B cell (primary cell): ENCODE results near the gene ZFAND6. TPM values are rescaled to one million over a fixed set of nuclear protein-coding genes. Genes with fewer than 3 reads are reported as not detected.

Experiments
- ATAC-seq: fragments of 200-7000 bp; cut with Tn5 transposase; one replicate; pipeline ENCODE4 v1.10.0; 2021; ENCODE audit warnings: low read depth, mild to moderate bottlenecking, moderate number of reproducible peaks, moderate library complexity
- CTCF ChIA-PET: fragments of 350-600 bp; sonication (Branson Sonifier 250); formaldehyde crosslinking; loops from one replicate; lab custom pipeline; 2021; ENCODE audit warnings: antibody characterized with exemption, inconsistent platforms; lab: Charles Lee
- POLR2A ChIA-PET: fragments of 350-600 bp; sonication (Branson Sonifier 250); formaldehyde crosslinking; loops from one replicate; lab custom pipeline; 2021; ENCODE audit warnings: antibody characterized with exemption; lab: Charles Lee
- DNase-seq: peaks from one replicate; pipeline ENCODE4 v3.0.0; 2013
- H2AFZ ChIP-seq: 2 replicates; pipeline ENCODE4 v1.6.1; 2012; ENCODE audit warnings: mild to moderate bottlenecking, low read depth, low read length; ENCODE audit not compliant: insufficient read depth, poor library complexity, severe bottlenecking
- H3K27ac ChIP-seq, 2 donors: 1 replicate in 1 of 2; 2 replicates in 1 of 2; pipeline ENCODE4 v1.5.1; 2012 to 2013; ENCODE audit warnings: low read length in 2 of 2, mild to moderate bottlenecking in 2 of 2, moderate library complexity in 1 of 2
- H3K27me3 ChIP-seq, 4 experiments: fragments of 200-600 bp in 1 of 4; sonication (generic) in 1 of 4; replicated peaks in 1 of 4; 1 replicate in 2 of 4; 2 replicates in 2 of 4; pipeline versions ENCODE4 v1.6.1 to v1.7.0; 2013 to 2016; ENCODE audit warnings: low read length in 3 of 4, mild to moderate bottlenecking in 2 of 4, mixed read lengths in 1 of 4, moderate library complexity in 1 of 4; ENCODE audit not compliant: insufficient read depth in 4 of 4, control insufficient read depth in 3 of 4; ENCODE audit errors: control extremely low read depth in 1 of 4
- H3K36me3 ChIP-seq, 2 experiments: replicated peaks in 1 of 2; 1 replicate in 1 of 2; 2 replicates in 1 of 2; pipeline versions ENCODE4 v1.6.1 to v1.7.1; 2013; ENCODE audit warnings: low read length in 1 of 2; ENCODE audit not compliant: insufficient read depth in 2 of 2, control insufficient read depth in 1 of 2; ENCODE audit errors: control extremely low read depth in 1 of 2, extremely low read depth in 1 of 2
- H3K4me1 ChIP-seq, 2 donors: fragments of 200-600 bp in 1 of 2; sonication (generic) in 1 of 2; 1 replicate in 1 of 2; 2 replicates in 1 of 2; pipeline versions ENCODE4 v1.5.1 to v1.6.1; 2013 to 2017; ENCODE audit warnings: low read length in 2 of 2; ENCODE audit not compliant: control insufficient read depth in 2 of 2, insufficient read depth in 2 of 2
- H3K4me2 ChIP-seq: replicated peaks from 2 replicates; pipeline ENCODE3; 2012; ENCODE audit warnings: mild to moderate bottlenecking, low read depth, low read length; ENCODE audit not compliant: poor library complexity, severe bottlenecking
- H3K4me3 ChIP-seq, 5 experiments: fragments of 200-600 bp in 1 of 5; sonication (generic) in 1 of 5; 1 replicate in 3 of 5; 2 replicates in 2 of 5; pipeline versions ENCODE4 v1.5.1 to v1.7.0; 2011 to 2016; ENCODE audit warnings: low read length in 4 of 5, mild to moderate bottlenecking in 4 of 5, low read depth in 2 of 5, control low read depth in 1 of 5, moderate library complexity in 1 of 5; ENCODE audit not compliant: insufficient read depth in 1 of 5; ENCODE audit errors: control extremely low read depth in 1 of 5, extremely low read depth in 1 of 5
- H3K79me2 ChIP-seq: fragments of 200-600 bp; sonication (generic); one replicate; pipeline ENCODE4 v1.6.0; 2016; ENCODE audit warnings: low read length; ENCODE audit not compliant: control insufficient read depth, insufficient read depth
- H3K9ac ChIP-seq: fragments of 200-600 bp; sonication (generic); 2 replicates; pipeline ENCODE4 v1.6.1; 2017; ENCODE audit warnings: mild to moderate bottlenecking, low read length, moderate library complexity
- H3K9me3 ChIP-seq, 3 donors: one replicate each; pipeline versions ENCODE4 v1.6.1 to v1.7.1; 2013; ENCODE audit warnings: low read length in 2 of 3; ENCODE audit not compliant: control insufficient read depth in 2 of 3, insufficient read depth in 1 of 3; ENCODE audit errors: control extremely low read depth in 1 of 3
- H4K20me1 ChIP-seq: 2 replicates; pipeline ENCODE4 v1.6.0; 2012; ENCODE audit warnings: mild to moderate bottlenecking, low read length; ENCODE audit not compliant: insufficient read depth, control insufficient read depth, poor library complexity, severe bottlenecking
- H3K27ac Mint-ChIP-seq: one replicate; pipeline ENCODE4 v1.8.0; 2021; ENCODE audit warnings: mixed read lengths
- H3K27me3 Mint-ChIP-seq: one replicate; pipeline ENCODE4 v1.8.0; 2021; ENCODE audit warnings: mixed read lengths
- H3K4me1 Mint-ChIP-seq: one replicate; pipeline ENCODE4 v1.8.0; 2021; ENCODE audit warnings: mixed read lengths
- H3K4me3 Mint-ChIP-seq: one replicate; pipeline ENCODE4 v1.8.0; 2021; ENCODE audit warnings: mixed read lengths
- H3K9me3 Mint-ChIP-seq: one replicate; pipeline ENCODE4 v1.8.0; 2022; ENCODE audit warnings: mixed read lengths; ENCODE audit not compliant: insufficient read depth
- EZH2 ChIP-seq: IDR thresholded peaks from 2 replicates; pipeline ENCODE4 v1.6.1; 2012; ENCODE audit warnings: borderline replicate concordance, low read depth, mild to moderate bottlenecking, moderate library complexity, low read length; ENCODE audit not compliant: insufficient read depth, poor library complexity, severe bottlenecking
- WGBS: methylation state at CpG from one replicate; pipeline ENCODE4 v1.1.5; 2013; ENCODE audit warnings: missing lambda C conversion rate; ENCODE audit not compliant: insufficient coverage; 5-methylcytosine and 5-hydroxymethylcytosine counted together
- intact Hi-C: fragments of 100-400 bp; cut with micrococcal nuclease; formaldehyde crosslinking; loops from one replicate; pipeline ENCODE4 v1.10.0; 2022
- polyA plus RNA-seq: library from polyadenylated mRNA; depleted of rRNA; stranded (reverse); fragments of >200 nt; gene quantifications from 2 replicates; pipeline ENCODE4 v1.2.3, GENCODE V29; 2012
- total RNA-seq, 2 donors: library from RNA; stranded (reverse); fragments of 120-200 nt in 1 of 2; gene quantifications; 1 replicate in 1 of 2; 2 replicates in 1 of 2; pipeline versions ENCODE4 v1.2.3 to v1.2.4, GENCODE V29; 2013 to 2022
- TF ChIP-seq, protein P1 (sequence below): fragments of 200-600 bp; IDR thresholded peaks from one replicate; pipeline ENCODE4 v1.8.0; 2022; ENCODE audit warnings: antibody characterized with exemption, mild to moderate bottlenecking

ZFAND6 gene
- total and polyA plus RNA-seq, 2 donors (not counting 1 experiment from before 2014, with no cell fraction given) = 60.6 to 144 TPM

GRCh38 chr15:80172401-80172800 is 112.9 kb downstream of the ZFAND6 start:
- Histone ChIP-seq H3K27me3 (no peaks in the 10 kb centered on the region), H3K79me2 (no peaks in the 10 kb centered on the region), H3K9ac (no peak overlapping the region), H3K36me3 (no peaks in the 10 kb centered on the region), H2AFZ (no peak overlapping the region), H3K4me3 (no peak overlapping the region), H4K20me1 (no peaks in the 10 kb centered on the region), H3K4me2 (no peak overlapping the region), H3K9me3 (no peaks in the 10 kb centered on the region), H3K27ac (no peak overlapping the region), H3K4me1 (no peaks in the 10 kb centered on the region)
- ChIA-PET POLR2A (interaction anchor here (1.2 kb wide), 1 partner anchor 791 kb away, joined by 4 read pairs; no protein-coding TSS in a partner anchor), CTCF (interaction anchor here (0.6 to 9.6 kb wide), 17 partner anchors 10 to 834 kb away, joined by 3 to 183 read pairs (median 4); no protein-coding TSS in a partner anchor)
- intact Hi-C loops = loop anchor here (2.0 kb wide), 1 partner anchor 404 kb away; no protein-coding TSS in a partner anchor
- H3K4me3 Mint-ChIP-seq = no peak overlapping the region
- DNase-seq (no peak), ATAC-seq (no peak)
- H3K4me1 Mint-ChIP-seq = no peaks in the 10 kb centered on the region
- H3K9me3 Mint-ChIP-seq = no peaks in the 10 kb centered on the region
- no peak for TF ChIP-seq EZH2
- TF ChIP-seq, protein P1, sequence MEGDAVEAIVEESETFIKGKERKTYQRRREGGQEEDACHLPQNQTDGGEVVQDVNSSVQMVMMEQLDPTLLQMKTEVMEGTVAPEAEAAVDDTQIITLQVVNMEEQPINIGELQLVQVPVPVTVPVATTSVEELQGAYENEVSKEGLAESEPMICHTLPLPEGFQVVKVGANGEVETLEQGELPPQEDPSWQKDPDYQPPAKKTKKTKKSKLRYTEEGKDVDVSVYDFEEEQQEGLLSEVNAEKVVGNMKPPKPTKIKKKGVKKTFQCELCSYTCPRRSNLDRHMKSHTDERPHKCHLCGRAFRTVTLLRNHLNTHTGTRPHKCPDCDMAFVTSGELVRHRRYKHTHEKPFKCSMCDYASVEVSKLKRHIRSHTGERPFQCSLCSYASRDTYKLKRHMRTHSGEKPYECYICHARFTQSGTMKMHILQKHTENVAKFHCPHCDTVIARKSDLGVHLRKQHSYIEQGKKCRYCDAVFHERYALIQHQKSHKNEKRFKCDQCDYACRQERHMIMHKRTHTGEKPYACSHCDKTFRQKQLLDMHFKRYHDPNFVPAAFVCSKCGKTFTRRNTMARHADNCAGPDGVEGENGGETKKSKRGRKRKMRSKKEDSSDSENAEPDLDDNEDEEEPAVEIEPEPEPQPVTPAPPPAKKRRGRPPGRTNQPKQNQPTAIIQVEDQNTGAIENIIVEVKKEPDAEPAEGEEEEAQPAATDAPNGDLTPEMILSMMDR = no peak
- WGBS = 100% methylated on average over 5 of the region's 8 CpGs
- no peaks in the 10 kb centered on the region for H3K27me3 Mint-ChIP-seq
- H3K27ac Mint-ChIP-seq = no peak overlapping the region

GRCh38 chr15:80173022-80173759 is 113.7 kb downstream of the ZFAND6 start:
- ATAC-seq (peak; percentile 84), DNase-seq (peak; percentile 72)
- WGBS = 72% methylated on average over 10 of the region's 10 CpGs
- Histone ChIP-seq H3K4me2 (no peak overlapping the region), H3K4me3 (no peak overlapping the region), H3K79me2 (no peaks in the 10 kb centered on the region), H3K9ac (no peak overlapping the region), H2AFZ (no peak overlapping the region), H3K4me1 (no peaks in the 10 kb centered on the region), H3K36me3 (no peaks in the 10 kb centered on the region), H3K27me3 (no peaks in the 10 kb centered on the region), H3K27ac (no peak overlapping the region), H4K20me1 (no peaks in the 10 kb centered on the region), H3K9me3 (no peaks in the 10 kb centered on the region)
- no peak overlapping the region for H3K27ac Mint-ChIP-seq
- intact Hi-C loops = loop anchor here (1.0 to 2.0 kb wide), 4 partner anchors 180 to 404 kb away; no protein-coding TSS in a partner anchor
- H3K4me3 Mint-ChIP-seq = no peak overlapping the region
- ChIA-PET POLR2A (interaction anchor here (1.2 kb wide), 1 partner anchor 791 kb away, joined by 4 read pairs; no protein-coding TSS in a partner anchor), CTCF (interaction anchor here (0.7 to 9.6 kb wide), 19 partner anchors 8 to 839 kb away, joined by 3 to 183 read pairs (median 4); no protein-coding TSS in a partner anchor)
- H3K9me3 Mint-ChIP-seq = no peaks in the 10 kb centered on the region
- H3K4me1 Mint-ChIP-seq = no peaks in the 10 kb centered on the region
- TF ChIP-seq, protein P1 = peak; percentile 82
- TF ChIP-seq EZH2 = no peak
- H3K27me3 Mint-ChIP-seq = no peaks in the 10 kb centered on the region
